HK-2 (cell line): ENCODE data around the gene SYNRG.
"Not testable (repeated sequence)": the region's sequence is repeated elsewhere in the genome, so short reads cannot be mapped to it uniquely, and the experiment has no call there.

Experiments
- DNase-seq: peaks from one replicate; pipeline ENCODE4 v3.0.0-alpha.2; 2018; ENCODE audit not compliant: unreplicated experiment

SYNRG gene

GRCh38 chr17:37609170-37610040, at the start of gene SYNRG:
SYNRG (minus strand) TSS chr17:37609418; CDS start chr17:37609355, 63 bp downstream.
- DNase-seq, result peak; percentile 97

DNA sequence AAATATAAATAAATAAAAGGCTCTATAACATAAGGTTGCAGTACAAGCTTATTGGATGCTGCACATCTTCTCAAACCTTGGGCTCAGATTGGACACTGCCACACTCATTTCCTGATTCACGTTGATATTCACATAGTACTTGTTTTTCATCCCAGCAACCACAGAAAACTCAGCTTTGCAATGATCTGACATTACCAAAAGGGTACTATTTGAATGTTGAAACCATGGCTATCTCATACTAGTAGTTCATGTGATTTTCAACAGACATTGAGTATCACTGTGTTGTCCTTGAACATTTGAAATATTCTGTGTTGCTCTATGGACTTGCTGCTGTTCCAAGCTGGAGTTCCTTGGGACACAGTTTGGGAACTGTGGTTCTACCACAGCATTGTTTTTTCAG, 48.0 kb upstream of the SYNRG start:
- DNase-seq, result no peak

- no peak for DNase-seq
These were observed 42.6 kb upstream of the SYNRG start for GRCh38 chr17:37651849-37652248.

DNA sequence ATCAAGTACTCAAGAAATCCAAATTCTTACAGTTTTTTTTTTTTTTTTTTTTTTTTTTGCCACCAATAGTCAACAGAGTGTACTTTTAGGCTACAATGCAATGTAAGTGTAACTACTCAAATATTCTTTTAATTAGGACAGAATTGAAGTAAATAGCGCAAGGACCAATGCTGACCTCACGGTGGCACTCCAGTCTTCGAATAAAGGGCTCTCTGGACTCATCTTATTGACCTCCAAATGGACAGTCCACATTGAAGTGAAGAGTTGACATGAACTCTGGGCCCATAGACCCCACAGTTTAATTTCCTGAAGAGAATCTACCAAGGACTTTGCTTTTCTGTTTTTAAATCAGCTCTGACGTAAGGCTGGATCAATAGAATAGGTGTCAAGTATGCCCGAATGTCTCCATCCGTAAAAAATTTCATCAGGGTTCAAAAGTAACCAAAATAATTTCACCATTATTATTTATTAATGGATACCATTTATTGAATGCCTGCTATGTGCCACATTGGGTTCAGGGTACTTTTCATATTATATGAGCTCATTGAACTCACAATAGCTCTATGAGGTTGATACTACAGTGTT, 41.3 kb upstream of the SYNRG start:
- DNase-seq, result peak; percentile 26

DNA sequence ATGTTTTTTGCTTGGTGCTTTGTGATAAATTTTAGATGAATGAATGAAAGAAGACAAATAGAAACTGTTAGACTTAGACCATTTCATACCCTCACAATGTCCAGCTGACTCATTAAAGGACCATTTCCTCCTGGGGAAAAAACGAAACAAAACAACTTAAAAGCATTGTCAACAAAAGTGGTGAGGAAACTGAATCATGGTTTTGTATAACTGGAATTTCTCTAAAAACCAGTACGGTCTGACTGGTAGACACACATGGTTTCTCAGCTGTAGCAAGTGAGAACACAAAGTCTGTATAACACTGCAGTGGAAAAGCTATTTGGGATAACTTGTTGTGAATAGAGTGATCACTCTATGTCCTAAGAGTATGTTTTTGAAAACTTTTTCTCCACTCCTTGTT, 39.3 kb upstream of the SYNRG start:
- DNase-seq, result no peak

- DNase-seq, result no peak
These were observed 38.6 kb upstream of the SYNRG start for GRCh38 chr17:37647856-37648255.

DNA sequence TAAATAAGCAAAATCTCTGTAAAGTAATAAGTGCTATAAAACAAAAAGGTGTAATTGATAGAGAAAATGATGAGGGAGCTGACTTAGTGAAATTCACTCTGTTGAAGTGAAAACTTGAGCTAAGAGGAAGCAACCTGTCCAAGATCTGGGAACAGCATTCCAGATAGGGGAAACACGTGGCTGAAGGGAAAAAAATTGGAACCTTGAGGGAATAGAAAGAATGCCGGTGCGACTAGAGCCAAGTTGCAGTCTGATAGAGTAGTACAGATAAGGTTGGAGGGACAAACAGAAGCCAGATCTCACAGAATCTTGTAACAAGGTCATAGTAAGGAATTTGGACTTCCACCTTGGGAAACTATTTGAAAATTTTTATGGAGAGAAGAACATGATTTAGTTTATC, 34.7 kb upstream of the SYNRG start:
- DNase-seq, result no peak

DNA sequence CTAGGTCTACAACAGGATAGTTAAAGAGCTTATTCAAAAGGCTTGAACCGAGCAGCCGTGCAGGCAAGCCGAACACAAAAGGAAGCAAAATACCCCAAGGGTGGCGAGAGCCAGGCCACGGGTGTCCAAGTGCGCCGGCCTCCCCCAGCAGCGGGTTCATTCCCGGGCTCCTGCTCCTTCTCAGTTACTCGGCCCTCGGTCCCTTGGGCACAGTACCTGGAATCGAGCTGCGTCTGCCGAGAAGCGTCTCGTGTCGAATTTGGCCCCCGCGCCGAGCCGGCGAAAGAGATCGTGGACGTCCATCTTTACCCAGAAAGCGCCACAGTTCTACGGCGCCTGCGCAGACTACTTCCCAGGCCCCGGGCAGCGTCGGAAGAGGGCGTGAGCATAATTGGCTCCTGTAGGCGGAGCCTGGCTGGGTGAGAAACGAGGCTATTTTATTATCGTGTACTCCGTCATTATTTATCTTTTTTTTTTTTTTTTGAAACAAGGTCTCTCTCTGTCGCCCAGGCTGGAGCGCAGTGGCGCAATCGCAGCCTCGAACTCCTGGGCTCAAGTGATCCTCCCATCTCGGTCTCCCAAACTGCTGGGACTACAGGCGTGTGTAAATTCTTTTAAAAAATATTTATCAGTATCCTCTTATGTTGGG, 34.0 kb upstream of the SYNRG start, which contains the start of gene DDX52:
Gene DDX52 (minus strand): TSS at position 329 of the 649 bp plus-strand sequence. CDS start 26 bp downstream, at position 303.
- DNase-seq, result peak; percentile 89

- no peak for DNase-seq
These were observed 33.5 kb upstream of the SYNRG start for GRCh38 chr17:37642681-37643080.

- no peak for DNase-seq
These were observed 30.8 kb upstream of the SYNRG start for GRCh38 chr17:37640015-37640414.

GRCh38 chr17:37637956-37638355, 28.7 kb upstream of the SYNRG start:
- no peak for DNase-seq

GRCh38 chr17:37616430-37616829, 7.2 kb upstream of the SYNRG start:
- DNase-seq, result not testable (repeated sequence)

- DNase-seq, result no peak
These were observed 5.6 kb upstream of the SYNRG start for GRCh38 chr17:37614823-37615222.

DNA sequence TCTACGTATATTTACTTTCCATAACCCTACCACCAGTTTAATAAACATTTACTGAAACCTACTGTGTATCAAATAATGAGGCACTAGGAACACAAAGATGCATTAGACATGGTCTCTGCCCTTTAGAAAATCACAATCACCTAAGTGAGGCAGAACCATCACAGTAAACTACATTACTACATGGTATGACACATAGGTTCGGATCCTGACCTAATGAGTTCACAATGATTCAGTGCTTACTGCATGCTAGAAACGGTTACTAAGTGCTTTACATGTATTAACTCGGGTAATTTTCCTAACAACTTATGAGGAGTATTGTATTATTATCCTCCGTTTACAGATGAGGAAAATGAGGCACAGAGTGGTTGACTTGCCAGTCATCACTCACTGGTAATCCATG, 5.2 kb upstream of the SYNRG start:
- DNase-seq, result no peak

- DNase-seq, result no peak
These were observed 1.8 kb upstream of the SYNRG start for GRCh38 chr17:37610971-37611370.

- DNase-seq, result peak; percentile 3
These were observed 813 bp upstream of the SYNRG start for GRCh38 chr17:37610041-37610420.

DNA sequence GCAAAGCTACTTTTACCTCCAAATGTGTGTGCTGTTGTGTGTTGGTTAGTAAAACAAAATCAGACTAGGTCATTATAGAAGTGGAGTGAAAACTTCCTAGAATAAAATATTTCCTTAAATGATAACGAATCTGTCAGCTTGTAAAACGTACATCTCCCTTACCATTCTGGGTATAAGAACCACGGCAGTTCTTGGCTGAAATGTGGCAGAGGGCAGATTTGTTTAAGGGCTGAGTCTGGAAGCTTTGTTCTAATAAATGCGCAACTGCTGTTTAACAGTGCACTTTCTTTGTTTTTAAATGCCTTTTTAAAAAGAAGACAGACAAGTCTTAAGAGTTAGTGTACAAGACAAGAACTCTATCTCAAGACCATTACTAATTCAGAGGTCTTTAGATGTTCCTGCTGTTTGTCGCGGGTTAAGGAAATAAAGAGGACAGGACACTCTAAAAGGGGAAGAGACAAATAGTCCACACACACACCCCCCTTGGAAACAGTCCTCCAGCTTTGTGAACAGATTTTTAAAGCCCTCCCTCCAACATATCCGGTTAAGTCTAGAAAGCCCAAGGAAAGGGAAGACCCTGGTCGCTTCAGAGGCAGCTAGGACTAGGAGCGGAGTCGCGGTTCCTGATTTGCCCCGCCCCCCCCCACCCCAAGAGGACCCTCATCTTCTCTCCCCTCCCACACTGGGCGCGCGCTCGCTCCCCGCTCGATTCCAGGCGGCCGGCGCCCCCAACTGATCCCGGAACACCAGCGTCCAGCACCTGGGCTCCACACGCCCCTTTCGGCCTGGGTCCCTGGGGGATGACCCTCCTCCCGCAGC, 658 bp downstream of the SYNRG start:
- no peak for DNase-seq

DNA sequence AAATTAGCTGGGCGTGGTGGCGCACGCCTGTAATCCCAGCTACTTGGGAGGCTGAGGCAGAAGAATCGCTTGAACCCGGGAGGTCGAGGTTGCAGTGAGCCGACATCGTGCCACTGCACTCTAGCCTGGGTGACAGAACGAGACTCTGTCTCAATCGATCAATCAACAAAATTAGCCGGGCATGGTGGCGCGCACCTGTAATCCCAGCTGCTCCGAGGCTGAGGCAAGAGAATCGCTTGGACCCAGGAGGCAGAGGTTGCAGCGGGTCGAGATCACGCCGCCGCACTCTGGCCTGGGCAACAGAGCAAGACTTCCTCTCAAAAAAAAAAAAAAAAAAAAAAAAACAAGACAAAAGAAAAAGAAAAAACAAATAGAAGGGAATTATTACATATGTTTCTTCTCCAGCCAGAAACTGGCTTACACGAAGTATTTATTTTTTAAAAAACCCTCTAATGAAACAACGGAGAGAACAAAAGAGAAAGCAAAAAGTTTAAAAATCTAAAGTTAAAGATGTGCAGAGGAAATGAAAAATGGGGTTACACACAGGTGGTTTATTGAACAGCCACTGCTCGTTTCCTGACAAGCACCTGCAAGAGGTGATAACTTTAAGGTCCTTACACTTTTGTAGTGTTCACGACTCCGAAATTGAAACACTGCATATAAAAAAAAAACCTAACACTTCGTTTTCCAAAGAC, 1.4 kb downstream of the SYNRG start:
- no peak for DNase-seq

DNA sequence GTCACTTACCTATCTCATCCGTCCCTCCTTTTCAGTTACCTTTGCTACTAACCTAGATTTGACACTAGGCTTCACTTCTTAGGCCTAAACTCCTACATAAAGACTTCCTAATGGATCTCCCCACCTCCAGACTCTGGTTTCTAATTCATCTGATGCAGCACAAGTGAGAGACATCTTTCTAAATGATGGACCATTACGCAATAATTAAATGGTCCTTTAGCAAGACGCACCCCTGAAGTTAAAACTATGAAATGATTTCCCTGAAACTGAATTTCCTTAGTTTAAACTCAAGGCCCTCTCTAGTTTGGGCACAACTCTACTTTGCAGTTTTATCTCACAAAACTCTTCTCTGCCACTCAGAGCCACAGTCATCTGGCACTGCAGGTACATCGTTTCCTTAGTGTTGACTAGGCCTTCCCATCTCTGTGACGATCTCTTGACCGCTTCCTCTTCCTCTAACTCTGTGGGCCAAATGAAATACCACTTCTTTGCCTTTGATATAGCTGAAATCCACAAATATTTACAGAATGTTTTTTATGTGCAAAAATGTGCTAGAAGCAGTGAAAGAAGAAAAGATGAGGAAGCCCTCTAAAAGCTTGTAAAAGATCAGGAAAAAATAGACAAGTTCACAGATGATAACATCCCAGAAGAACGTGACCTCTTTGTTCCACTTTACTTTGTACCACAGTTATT, 3.3 kb downstream of the SYNRG start:
- DNase-seq, result no peak

GRCh38 chr17:37605081-37605480, 4.1 kb downstream of the SYNRG start:
- no peak for DNase-seq

DNA sequence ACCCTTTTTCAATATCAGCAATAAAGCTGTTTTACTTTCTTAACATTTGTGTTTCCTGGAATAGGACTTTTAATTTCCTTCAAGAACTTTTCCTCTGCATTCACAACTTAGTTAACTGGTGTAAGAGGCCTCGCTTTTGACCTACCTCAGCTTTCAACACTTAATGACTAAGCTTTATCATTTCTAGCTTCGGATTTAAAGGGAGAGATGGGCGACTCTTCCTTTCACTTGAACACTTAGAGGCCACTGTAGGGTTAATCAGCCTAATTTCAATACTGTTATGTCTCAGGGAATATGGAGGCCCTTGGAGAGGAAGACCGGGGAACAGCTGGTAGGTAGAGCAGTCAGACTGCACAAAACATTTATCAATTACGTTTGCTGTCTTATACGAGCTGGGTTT, 4.7 kb downstream of the SYNRG start:
- no peak for DNase-seq
